ENCODE results near the gene TJP3. TPM values are rescaled to one million over a fixed set of nuclear protein-coding genes. Genes with fewer than 3 reads are reported as not detected.
A peak's percentile ranks its signal among the peaks of the same experiment; 100 is the strongest.

TJP3 gene
- total and polyA plus RNA-seq, 4 donors, result 18.4 to 57.8 (median 49.6) TPM

- no peak for ATAC-seq (ENCODE audit: insufficient read depth, low FRiP score)
- no peak overlapping the region for H3K4me3 ChIP-seq
- H3K9ac ChIP-seq (ENCODE audit: insufficient read depth in 1 of 2, low read length in 2 of 2), result no peak overlapping the region
- H3K27me3 ChIP-seq (ENCODE audit: control insufficient read depth in 3 of 3, insufficient read depth in 3 of 3, low read length in 2 of 3), result no peaks in the 10 kb centered on the region
- TF ChIP-seq CTCF (IDR thresholded peaks at IDR 0.05; ENCODE audit: control extremely low read depth, extremely low read depth), result no peak
- H3K4me1 ChIP-seq (ENCODE audit: control insufficient read depth in 5 of 5, insufficient read depth in 5 of 5, low read length in 5 of 5), result peaks cover 0 to 28% (median 14%) of the 10 kb centered on the region in 5 donors
- no peak for DNase-seq
- H3K9me3 ChIP-seq (ENCODE audit: control insufficient read depth in 4 of 4, insufficient read depth in 3 of 4, low read length in 3 of 4), result no peaks in the 10 kb centered on the region
- peak overlapping the region; percentile 82 to 90 for H3K27ac ChIP-seq (ENCODE audit: low read depth in 1 of 2, low read length in 1 of 2)
- peaks cover 0 to 2% (median under 1%) of the 10 kb centered on the region in 4 donors for H3K36me3 ChIP-seq (ENCODE audit: control insufficient read depth in 4 of 4, insufficient read depth in 4 of 4, low read length in 4 of 4)
- 88 to 91% methylated on average over 8 of the region's 8 CpGs for WGBS, 2 donors
These were observed 35.6 kb upstream of the TJP3 start for GRCh38 chr19:3672575-3672948.

- Histone ChIP-seq H3K9ac (ENCODE audit: insufficient read depth in 1 of 2, low read length in 2 of 2) (no peak overlapping the region), H3K4me1 (ENCODE audit: control insufficient read depth in 5 of 5, insufficient read depth in 5 of 5, low read length in 5 of 5) (peaks cover 0 to 28% (median 14%) of the 10 kb centered on the region in 5 donors), H3K27me3 (ENCODE audit: control insufficient read depth in 3 of 3, insufficient read depth in 3 of 3, low read length in 2 of 3) (no peaks in the 10 kb centered on the region), H3K36me3 (ENCODE audit: control insufficient read depth in 4 of 4, insufficient read depth in 4 of 4, low read length in 4 of 4) (peaks cover 0 to 2% (median under 1%) of the 10 kb centered on the region in 4 donors), H3K27ac (ENCODE audit: low read depth in 1 of 2, low read length in 1 of 2) (no peak overlapping the region), H3K9me3 (ENCODE audit: control insufficient read depth in 4 of 4, insufficient read depth in 3 of 4, low read length in 3 of 4) (no peaks in the 10 kb centered on the region), H3K4me3 (no peak overlapping the region)
- 89 to 90% methylated on average over 12 to 13 of the region's 13 CpGs for WGBS, 2 donors
- no peak for TF ChIP-seq CTCF (IDR thresholded peaks at IDR 0.05; ENCODE audit: control extremely low read depth, extremely low read depth)
- ATAC-seq (ENCODE audit: insufficient read depth, low FRiP score), result no peak
- no peak for DNase-seq
These were observed 35.2 kb upstream of the TJP3 start for GRCh38 chr19:3672993-3673392.

GRCh38 chr19:3673506-3674439 is 34.4 kb upstream of the TJP3 start:
- no peak overlapping the region for H3K9ac ChIP-seq (ENCODE audit: insufficient read depth in 1 of 2, low read length in 2 of 2)
- DNase-seq, result no peak
- no peak for ATAC-seq (ENCODE audit: insufficient read depth, low FRiP score)
- peaks cover 0 to 2% (median under 1%) of the 10 kb centered on the region in 4 donors for H3K36me3 ChIP-seq (ENCODE audit: control insufficient read depth in 4 of 4, insufficient read depth in 4 of 4, low read length in 4 of 4)
- no peak overlapping the region for H3K4me3 ChIP-seq
- H3K27ac ChIP-seq (ENCODE audit: low read depth in 1 of 2, low read length in 1 of 2), result no peak overlapping the region
- no peaks in the 10 kb centered on the region for H3K9me3 ChIP-seq (ENCODE audit: control insufficient read depth in 4 of 4, insufficient read depth in 3 of 4, low read length in 3 of 4)
- TF ChIP-seq CTCF (IDR thresholded peaks at IDR 0.05; ENCODE audit: control extremely low read depth, extremely low read depth), result no peak
- H3K4me1 ChIP-seq (ENCODE audit: control insufficient read depth in 5 of 5, insufficient read depth in 5 of 5, low read length in 5 of 5), result peaks cover 0 to 25% (median 14%) of the 10 kb centered on the region in 5 donors
- H3K27me3 ChIP-seq (ENCODE audit: control insufficient read depth in 3 of 3, insufficient read depth in 3 of 3, low read length in 2 of 3), result no peaks in the 10 kb centered on the region
- WGBS, 2 donors, result 94% methylated on average over 34 of the region's 34 CpGs

Data from lung (tissue), 12 donors.